ENCODE results near the gene PSMG4.
A peak's percentile ranks its signal among the peaks of the same experiment; 100 is the strongest.

The PSMG4 gene

GRCh38 chr6:3227363-3228045 lies 31.2 kb upstream of the PSMG4 start, which contains the start of gene TUBB2B:
TSS of gene TUBB2B (minus strand) at chr6:3227653. CDS start at chr6:3227543, 110 bp downstream.
- no peak within 1 kb of the TSS for H3K27ac Mint-ChIP-seq
- H3K4me1 Mint-ChIP-seq (ENCODE audit: low read depth), result peaks cover 47% of the 10 kb centered on the region
- H3K4me3 Mint-ChIP-seq, result peak within 1 kb of the TSS; percentile 68
- H3K36me3 Mint-ChIP-seq (ENCODE audit: low read depth), result no peaks in the 10 kb centered on the region
- no peak for DNase-seq
- H3K27me3 Mint-ChIP-seq, result peaks cover 76% of the 10 kb centered on the region
- no peaks in the 10 kb centered on the region for H3K9me3 Mint-ChIP-seq

GRCh38 chr6:3228046-3228671 lies 30.6 kb upstream of the PSMG4 start:
- peak overlapping the region; percentile 58 for H3K4me3 Mint-ChIP-seq
- H3K9me3 Mint-ChIP-seq, result no peaks in the 10 kb centered on the region
- H3K27me3 Mint-ChIP-seq, result peaks cover 83% of the 10 kb centered on the region
- H3K4me1 Mint-ChIP-seq (ENCODE audit: low read depth), result peaks cover 47% of the 10 kb centered on the region
- H3K27ac Mint-ChIP-seq, result no peak overlapping the region
- no peaks in the 10 kb centered on the region for H3K36me3 Mint-ChIP-seq (ENCODE audit: low read depth)
- peak; percentile 57 for DNase-seq

- peak overlapping the region; percentile 75 for H3K4me3 Mint-ChIP-seq
- no peaks in the 10 kb centered on the region for H3K36me3 Mint-ChIP-seq (ENCODE audit: low read depth)
- H3K9me3 Mint-ChIP-seq, result no peaks in the 10 kb centered on the region
- peak overlapping the region; percentile 60 for H3K27ac Mint-ChIP-seq
- H3K27me3 Mint-ChIP-seq, result peaks cover 84% of the 10 kb centered on the region
- peaks cover 47% of the 10 kb centered on the region for H3K4me1 Mint-ChIP-seq (ENCODE audit: low read depth)
- peak; percentile 52 for DNase-seq
These were observed 29.8 kb upstream of the PSMG4 start for GRCh38 chr6:3228771-3229565.

GRCh38 chr6:3229566-3230178 lies 29.1 kb upstream of the PSMG4 start:
- H3K4me1 Mint-ChIP-seq (ENCODE audit: low read depth), result peaks cover 47% of the 10 kb centered on the region
- H3K4me3 Mint-ChIP-seq, result peak overlapping the region; percentile 75

GRCh38 chr6:3230256-3230882 lies 28.4 kb upstream of the PSMG4 start:
- no peak overlapping the region for H3K27ac Mint-ChIP-seq
- peaks cover 89% of the 10 kb centered on the region for H3K27me3 Mint-ChIP-seq
- H3K9me3 Mint-ChIP-seq, result no peaks in the 10 kb centered on the region
- no peak for DNase-seq
- no peaks in the 10 kb centered on the region for H3K36me3 Mint-ChIP-seq (ENCODE audit: low read depth)
- peak overlapping the region; percentile 75 for H3K4me3 Mint-ChIP-seq
- peaks cover 47% of the 10 kb centered on the region for H3K4me1 Mint-ChIP-seq (ENCODE audit: low read depth)

More at GRCh38 chr6:3229566-3230178, 29.1 kb upstream of the PSMG4 start:
- H3K27ac Mint-ChIP-seq, result no peak overlapping the region
- H3K36me3 Mint-ChIP-seq (ENCODE audit: low read depth), result no peaks in the 10 kb centered on the region
- peaks cover 85% of the 10 kb centered on the region for H3K27me3 Mint-ChIP-seq
- H3K9me3 Mint-ChIP-seq, result no peaks in the 10 kb centered on the region
- DNase-seq, result peak; percentile 58

- Mint-ChIP-seq H3K4me1 (ENCODE audit: low read depth) (peaks cover 47% of the 10 kb centered on the region), H3K27me3 (peaks cover 90% of the 10 kb centered on the region), H3K9me3 (no peaks in the 10 kb centered on the region), H3K27ac (no peak overlapping the region), H3K4me3 (peak overlapping the region; percentile 55), H3K36me3 (ENCODE audit: low read depth) (no peaks in the 10 kb centered on the region)
- DNase-seq, result no peak
These were observed 27.9 kb upstream of the PSMG4 start for GRCh38 chr6:3230900-3231246.

GRCh38 chr6:3231247-3232016 lies 27.3 kb upstream of the PSMG4 start:
- Mint-ChIP-seq H3K9me3 (no peaks in the 10 kb centered on the region), H3K27ac (no peak overlapping the region), H3K36me3 (ENCODE audit: low read depth) (no peaks in the 10 kb centered on the region), H3K4me3 (peak overlapping the region; percentile 55), H3K27me3 (peaks cover 88% of the 10 kb centered on the region), H3K4me1 (ENCODE audit: low read depth) (peaks cover 47% of the 10 kb centered on the region)
- DNase-seq, result no peak

- H3K27ac Mint-ChIP-seq, result no peak overlapping the region
- H3K27me3 Mint-ChIP-seq, result peaks cover 87% of the 10 kb centered on the region
- no peaks in the 10 kb centered on the region for H3K9me3 Mint-ChIP-seq
- no peak for DNase-seq
- peaks cover 41% of the 10 kb centered on the region for H3K4me1 Mint-ChIP-seq (ENCODE audit: low read depth)
- H3K4me3 Mint-ChIP-seq, result peak overlapping the region; percentile 55
- H3K36me3 Mint-ChIP-seq (ENCODE audit: low read depth), result no peaks in the 10 kb centered on the region
These were observed 26.5 kb upstream of the PSMG4 start for GRCh38 chr6:3232017-3232945.

GRCh38 chr6:3233321-3233720 lies 25.4 kb upstream of the PSMG4 start:
- H3K27ac Mint-ChIP-seq, result no peak overlapping the region
- H3K4me1 Mint-ChIP-seq (ENCODE audit: low read depth), result peaks cover 37% of the 10 kb centered on the region
- peaks cover 89% of the 10 kb centered on the region for H3K27me3 Mint-ChIP-seq
- no peaks in the 10 kb centered on the region for H3K9me3 Mint-ChIP-seq
- no peak overlapping the region for H3K4me3 Mint-ChIP-seq
- H3K36me3 Mint-ChIP-seq (ENCODE audit: low read depth), result no peaks in the 10 kb centered on the region
- DNase-seq, result no peak

GRCh38 chr6:3233904-3234303 lies 24.8 kb upstream of the PSMG4 start:
- Mint-ChIP-seq H3K36me3 (ENCODE audit: low read depth) (no peaks in the 10 kb centered on the region), H3K27ac (no peak overlapping the region), H3K9me3 (no peaks in the 10 kb centered on the region), H3K4me3 (no peak overlapping the region), H3K4me1 (ENCODE audit: low read depth) (peaks cover 34% of the 10 kb centered on the region), H3K27me3 (peaks cover 90% of the 10 kb centered on the region)
- no peak for DNase-seq

GRCh38 chr6:3235486-3235885 lies 23.3 kb upstream of the PSMG4 start:
- Mint-ChIP-seq H3K9me3 (no peaks in the 10 kb centered on the region), H3K36me3 (ENCODE audit: low read depth) (no peaks in the 10 kb centered on the region), H3K4me3 (no peak overlapping the region), H3K27ac (no peak overlapping the region), H3K27me3 (peaks cover 82% of the 10 kb centered on the region), H3K4me1 (ENCODE audit: low read depth) (peaks cover 18% of the 10 kb centered on the region)
- no peak for DNase-seq

- Mint-ChIP-seq H3K4me3 (no peak overlapping the region), H3K27ac (no peak overlapping the region), H3K9me3 (no peaks in the 10 kb centered on the region), H3K4me1 (ENCODE audit: low read depth) (peaks cover 13% of the 10 kb centered on the region), H3K27me3 (peaks cover 77% of the 10 kb centered on the region), H3K36me3 (ENCODE audit: low read depth) (no peaks in the 10 kb centered on the region)
- no peak for DNase-seq
These were observed 22.7 kb upstream of the PSMG4 start for GRCh38 chr6:3236005-3236404.

All from activated T-cell treated with anti-CD3 and anti-CD28 coated beads, Interleukin-2, amount 50 U/mL, for 24 hours (primary cell).